Loucy (cell line): ENCODE data around the gene SH3PXD2B.

Experiments used
- H2AFZ ChIP-seq: fragments of 200-600 bp; sonication (generic); 2 replicates; pipeline ENCODE4 v1.6.0; 2016; ENCODE audit warnings: antibody characterized with exemption, mild to moderate bottlenecking, low read length, moderate library complexity
- H3F3A ChIP-seq: fragments of 200-600 bp; 2 replicates; pipeline ENCODE4 v1.6.0; 2016; ENCODE audit warnings: antibody characterized with exemption, low read depth, mild to moderate bottlenecking
- H3K27me3 ChIP-seq: fragments of 200-600 bp; sonication (generic); 2 replicates; pipeline ENCODE4 v1.6.1; 2014; ENCODE audit warnings: low read length, mild to moderate bottlenecking; ENCODE audit not compliant: insufficient read depth, poor library complexity, severe bottlenecking
- H3K36me3 ChIP-seq: fragments of 200-600 bp; sonication (generic); 2 replicates; pipeline ENCODE4 v1.6.1; 2016; ENCODE audit warnings: low read length; ENCODE audit not compliant: insufficient read depth
- H3K4me1 ChIP-seq: fragments of 200-600 bp; sonication (generic); 2 replicates; pipeline ENCODE4 v1.5.1; 2014; ENCODE audit warnings: low read length, mild to moderate bottlenecking; ENCODE audit not compliant: insufficient read depth, poor library complexity, severe bottlenecking
- H3K4me2 ChIP-seq: fragments of 200-600 bp; sonication (generic); 2 replicates; pipeline ENCODE4 v1.6.0; 2014; ENCODE audit warnings: antibody characterized with exemption, low read length, low read depth, mild to moderate bottlenecking; ENCODE audit not compliant: poor library complexity, severe bottlenecking
- H3K4me3 ChIP-seq: fragments of 200-600 bp; sonication (generic); 2 replicates; pipeline ENCODE4 v1.5.1; 2014; ENCODE audit warnings: low read length, mild to moderate bottlenecking, mixed read lengths; ENCODE audit not compliant: poor library complexity, severe bottlenecking
- H3K79me2 ChIP-seq: fragments of 200-600 bp; sonication (generic); 2 replicates; pipeline ENCODE4 v1.6.1; 2014; ENCODE audit warnings: low read length; ENCODE audit not compliant: insufficient read depth
- H3K9ac ChIP-seq: fragments of 200-600 bp; sonication (generic); 2 replicates; pipeline ENCODE4 v1.6.0; 2014; ENCODE audit warnings: mild to moderate bottlenecking, low read depth, low read length, moderate library complexity; ENCODE audit not compliant: poor library complexity, severe bottlenecking
- H3K9me2 ChIP-seq: fragments of 200-600 bp; sonication (generic); replicated peaks from 2 replicates; pipeline ENCODE4 v1.6.1; 2016; ENCODE audit warnings: low read depth, low read length, mixed read lengths
- H3K9me3 ChIP-seq: fragments of 200-600 bp; sonication (generic); 2 replicates; pipeline ENCODE4 v1.6.1; 2014; ENCODE audit warnings: mild to moderate bottlenecking, antibody characterized with exemption, low read length, low read depth; ENCODE audit not compliant: insufficient read depth
- H4K20me1 ChIP-seq: fragments of 200-600 bp; sonication (generic); 2 replicates; pipeline ENCODE4 v1.6.0; 2014; ENCODE audit warnings: antibody characterized with exemption, low read length, mild to moderate bottlenecking; ENCODE audit not compliant: insufficient read depth, poor library complexity, severe bottlenecking
- CTCF ChIP-seq: fragments of 200-600 bp; sonication (generic); conservative IDR thresholded peaks from 2 replicates; pipeline ENCODE4 v1.5.1; 2014; ENCODE audit warnings: mild to moderate bottlenecking, antibody characterized with exemption, low read length
- EZH2phosphoT487 ChIP-seq: fragments of 200-600 bp; IDR thresholded peaks from 2 replicates; pipeline ENCODE4 v1.6.1; 2018; ENCODE audit warnings: antibody characterized with exemption, mild to moderate bottlenecking, moderate library complexity, borderline replicate concordance

The SH3PXD2B gene

GRCh38 chr5:172344855-172345409 lies 109.4 kb downstream of the SH3PXD2B start:
- Histone ChIP-seq H3K4me2 (no peak overlapping the region), H3K79me2 (no peaks in the 10 kb centered on the region), H3K9ac (no peak overlapping the region), H3K9me3 (no peaks in the 10 kb centered on the region), H3K9me2 (no peaks in the 10 kb centered on the region), H3K4me3 (no peak overlapping the region), H3K4me1 (no peaks in the 10 kb centered on the region), H3F3A (no peaks in the 10 kb centered on the region), H4K20me1 (no peaks in the 10 kb centered on the region), H3K27me3 (no peaks in the 10 kb centered on the region), H3K36me3 (no peaks in the 10 kb centered on the region), H2AFZ (no peak overlapping the region)
- TF ChIP-seq CTCF (no peak), EZH2phosphoT487 (no peak)

DNA sequence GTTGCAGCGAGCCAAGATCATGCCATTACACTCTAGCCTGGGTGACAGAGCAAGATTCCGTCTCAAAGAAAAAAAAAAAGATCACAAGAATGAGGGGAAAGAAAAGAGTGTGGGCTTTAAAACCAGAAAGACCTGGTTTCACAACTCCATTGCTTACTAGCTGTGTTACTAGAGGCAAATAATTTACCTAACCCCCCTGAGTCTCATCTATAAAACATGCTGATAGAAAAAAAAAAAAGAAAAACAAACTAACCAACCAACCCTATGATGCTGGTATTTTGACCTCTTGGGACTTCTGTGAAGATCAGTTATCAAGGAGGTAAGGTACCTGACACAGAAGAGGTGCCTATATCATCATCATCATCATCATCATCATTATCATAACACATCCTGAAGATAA lies 110.6 kb downstream of the SH3PXD2B start:
- Histone ChIP-seq H3F3A (no peaks in the 10 kb centered on the region), H3K27me3 (no peaks in the 10 kb centered on the region), H3K79me2 (no peaks in the 10 kb centered on the region), H3K9me2 (no peaks in the 10 kb centered on the region), H3K4me2 (no peak overlapping the region), H3K4me3 (no peak overlapping the region), H3K36me3 (no peaks in the 10 kb centered on the region), H3K4me1 (no peaks in the 10 kb centered on the region), H4K20me1 (no peaks in the 10 kb centered on the region), H3K9me3 (no peaks in the 10 kb centered on the region), H3K9ac (no peak overlapping the region), H2AFZ (no peak overlapping the region)
- TF ChIP-seq CTCF (no peak), EZH2phosphoT487 (no peak)

- Histone ChIP-seq H3K9me2 (no peaks in the 10 kb centered on the region), H4K20me1 (no peaks in the 10 kb centered on the region), H2AFZ (no peak overlapping the region), H3F3A (no peaks in the 10 kb centered on the region), H3K9me3 (no peaks in the 10 kb centered on the region), H3K4me2 (no peak overlapping the region), H3K4me3 (no peak overlapping the region), H3K4me1 (no peaks in the 10 kb centered on the region), H3K79me2 (no peaks in the 10 kb centered on the region), H3K36me3 (no peaks in the 10 kb centered on the region), H3K9ac (no peak overlapping the region), H3K27me3 (no peaks in the 10 kb centered on the region)
- TF ChIP-seq CTCF = no peak
- no peak for TF ChIP-seq EZH2phosphoT487
Measured at GRCh38 chr5:172342918-172343317, 111.4 kb downstream of the SH3PXD2B start.
